OCI-M1 (cell line): ENCODE results near the gene AGMO.
A peak's percentile ranks its signal among the peaks of the same experiment; 100 is the strongest.

Experiments used
- DNase-seq: peaks from one replicate; lab custom pipeline; 2025; lab: John Stamatoyannopoulos, UW

The AGMO gene

GRCh38 chr7:15219758-15220157, 342.1 kb downstream of the AGMO start:
- no peak for DNase-seq

DNA sequence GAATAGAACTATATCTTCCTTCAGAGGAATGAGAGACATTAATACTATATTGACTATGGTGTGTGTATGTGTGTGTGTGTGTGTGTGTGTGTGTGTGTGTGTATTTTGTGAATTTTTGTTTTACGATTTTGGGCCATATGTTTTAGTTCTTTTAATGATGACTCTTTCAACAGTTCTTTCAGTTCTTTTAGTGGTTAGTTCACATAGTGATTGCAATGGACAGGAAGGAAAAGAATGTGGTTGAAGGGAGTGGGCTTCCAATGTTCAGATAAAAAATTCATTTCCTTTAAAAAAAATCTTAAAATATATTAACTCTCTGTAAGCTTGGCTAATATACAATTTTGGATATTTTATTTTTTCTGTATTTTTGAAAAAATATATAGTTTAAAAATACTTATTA, 343.6 kb downstream of the AGMO start:
- peak; percentile 6 for DNase-seq

- DNase-seq, result no peak
Measured at GRCh38 chr7:15215616-15216015, 346.2 kb downstream of the AGMO start.

- no peak for DNase-seq
Measured at GRCh38 chr7:15214976-15215375, 346.8 kb downstream of the AGMO start.

- DNase-seq, result no peak
Measured at GRCh38 chr7:15213093-15213492, 348.7 kb downstream of the AGMO start.

DNA sequence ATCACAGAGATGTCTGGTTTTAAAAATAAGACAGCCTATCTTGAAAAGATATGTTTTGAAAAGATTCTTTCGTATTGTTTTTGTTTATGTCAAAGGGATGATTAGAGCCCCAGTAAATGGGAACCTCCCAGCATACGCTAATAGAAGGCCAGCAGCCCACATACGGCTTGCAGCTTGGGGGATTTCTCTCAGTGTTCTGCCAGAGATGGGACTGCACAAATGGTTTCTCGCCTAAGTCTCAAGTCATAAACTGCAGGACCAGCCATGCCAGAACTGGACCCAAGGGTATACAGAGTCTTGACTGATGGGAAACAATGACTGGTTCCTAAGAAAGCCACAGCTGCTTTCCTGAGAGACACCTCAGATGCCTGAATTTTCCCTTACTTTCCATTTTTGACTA, 352.4 kb downstream of the AGMO start:
- no peak for DNase-seq

DNA sequence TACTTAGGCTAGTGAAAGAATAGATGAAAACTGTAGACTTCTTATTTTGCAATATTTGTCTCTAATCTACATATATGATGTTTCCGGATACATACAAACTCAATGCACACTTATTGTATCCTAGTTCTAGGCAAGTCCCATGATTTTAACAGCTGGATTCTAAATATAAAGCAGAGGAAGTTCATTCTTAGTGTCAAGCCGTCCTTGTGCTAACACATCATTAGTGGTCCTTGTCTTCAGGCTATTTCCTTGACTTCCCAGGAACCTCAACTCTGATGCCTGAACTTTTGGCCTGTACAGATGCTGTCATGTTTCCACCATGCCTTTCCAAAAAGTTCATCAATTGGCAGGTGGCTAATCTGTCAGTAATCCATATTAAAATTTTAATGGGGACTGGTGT, 357.4 kb downstream of the AGMO start:
- no peak for DNase-seq

DNA sequence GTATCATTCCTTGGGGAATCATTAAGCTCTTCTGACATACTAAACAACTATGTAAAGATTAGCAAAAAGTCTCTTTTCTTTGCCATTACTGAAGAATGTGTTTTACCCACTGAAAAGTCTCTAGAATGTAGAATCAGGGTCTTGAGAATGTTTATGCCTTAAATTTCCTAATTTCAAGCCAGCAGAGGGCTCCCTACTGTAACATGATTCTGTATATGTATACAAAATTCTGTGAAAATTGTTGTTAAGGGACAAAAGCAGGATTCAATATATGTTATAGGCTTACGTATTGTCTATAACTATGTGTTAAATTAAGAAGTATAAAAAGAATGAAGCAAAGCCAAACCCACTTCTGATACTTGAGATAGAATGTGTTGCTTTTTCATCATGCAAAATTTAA, 362.3 kb downstream of the AGMO start:
- DNase-seq, result peak; percentile 46

DNA sequence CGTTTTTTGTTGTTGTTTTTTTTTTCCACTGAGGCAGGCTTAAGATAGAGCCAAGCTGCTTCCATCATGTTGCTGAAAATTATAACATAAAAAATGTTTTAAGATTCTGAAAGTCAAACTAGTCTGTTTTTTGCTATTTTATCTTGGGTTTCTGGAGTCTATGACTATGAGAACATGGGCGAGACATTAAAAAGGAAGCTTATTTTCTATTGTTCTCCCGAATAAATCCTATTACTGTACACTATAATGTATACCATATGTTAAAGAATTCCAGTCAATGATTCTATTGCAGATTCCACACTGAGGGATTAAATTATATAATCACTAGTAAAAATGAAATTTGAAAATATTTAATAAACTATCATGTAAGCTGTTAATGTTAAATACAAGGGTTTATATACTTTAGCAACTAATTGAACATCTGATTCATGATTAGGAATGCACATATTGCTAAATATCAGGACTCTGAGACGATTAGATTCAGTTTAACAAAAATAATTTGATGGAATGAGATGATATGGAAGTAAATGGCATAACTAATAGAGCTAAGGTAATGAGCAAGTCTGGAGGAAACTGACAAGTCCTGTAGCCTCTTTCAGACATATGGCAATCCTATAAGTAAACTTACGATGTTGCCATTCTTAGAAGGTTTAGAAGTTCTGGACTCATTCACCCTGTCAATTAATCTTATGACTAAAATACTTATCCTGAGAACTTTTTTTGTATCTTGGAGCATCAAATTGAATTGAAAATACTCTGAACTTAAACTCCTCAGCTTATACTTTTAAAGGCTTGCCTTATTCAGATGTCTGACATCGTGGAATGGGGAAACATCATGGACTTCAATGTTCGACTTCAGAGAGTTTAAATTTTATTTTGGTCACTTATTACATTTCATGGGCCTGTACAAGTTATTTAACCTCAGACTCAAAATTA, 364.5 kb downstream of the AGMO start:
- DNase-seq, result no peak

GRCh38 chr7:15178065-15178464, 383.8 kb downstream of the AGMO start:
- no peak for DNase-seq

DNA sequence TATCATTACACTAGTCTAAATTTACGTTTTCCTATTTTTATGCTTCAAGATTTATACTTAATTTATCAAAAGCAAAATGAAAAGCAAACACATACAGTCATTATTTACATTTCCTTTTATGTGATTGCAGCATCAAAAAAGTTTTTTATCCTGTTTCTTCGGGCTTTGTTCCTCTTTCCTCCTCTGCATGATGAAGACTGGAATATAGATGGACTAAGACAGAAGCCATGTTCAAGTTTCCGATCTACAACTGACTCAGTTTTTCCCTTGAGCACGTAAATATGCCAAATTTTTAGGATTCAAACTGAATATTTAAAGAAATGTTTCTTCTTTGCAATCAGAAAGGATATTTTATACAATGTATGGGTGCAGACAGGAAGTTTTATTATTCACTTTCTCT, 385.7 kb downstream of the AGMO start:
- no peak for DNase-seq

GRCh38 chr7:15175152-15175551, 386.7 kb downstream of the AGMO start:
- peak; percentile 17 for DNase-seq

DNA sequence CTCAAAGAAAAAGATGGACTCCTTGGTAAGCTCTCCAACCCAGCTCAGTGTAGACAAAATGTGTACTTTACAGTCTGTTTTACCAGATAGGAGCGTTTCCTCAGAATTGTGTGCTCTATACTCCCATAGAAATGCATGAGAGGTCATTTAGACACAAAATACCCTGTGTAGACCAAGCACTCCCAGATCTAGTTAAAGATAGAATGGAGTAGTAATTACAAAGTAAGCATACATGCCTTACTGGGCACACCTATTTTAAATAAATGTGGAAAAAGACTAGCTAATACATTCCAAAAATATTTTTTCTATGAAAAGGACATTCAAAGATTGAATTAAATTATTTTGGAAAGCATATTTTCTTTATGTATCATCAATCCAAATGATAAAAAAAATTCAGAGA, 387.3 kb downstream of the AGMO start:
- DNase-seq, result no peak

DNA sequence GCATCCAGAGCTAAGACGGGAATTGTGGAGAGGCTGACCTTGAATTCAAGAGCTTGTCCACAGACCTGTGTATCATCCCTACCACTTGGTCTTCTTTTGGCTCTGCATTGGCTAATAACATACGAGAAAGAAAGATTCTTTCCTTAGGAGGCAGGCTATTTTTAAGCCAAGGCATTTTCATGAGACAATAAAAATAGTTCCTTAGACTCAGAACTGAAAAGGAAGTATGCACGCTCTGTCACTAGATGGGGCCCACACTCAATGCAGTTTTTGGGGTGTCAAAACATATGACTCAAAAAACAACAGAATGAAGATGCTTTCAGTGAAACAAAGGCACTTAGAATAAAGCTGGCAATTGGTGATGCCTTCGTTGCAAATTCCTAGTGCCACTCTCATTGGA, 393.3 kb downstream of the AGMO start:
- no peak for DNase-seq

DNA sequence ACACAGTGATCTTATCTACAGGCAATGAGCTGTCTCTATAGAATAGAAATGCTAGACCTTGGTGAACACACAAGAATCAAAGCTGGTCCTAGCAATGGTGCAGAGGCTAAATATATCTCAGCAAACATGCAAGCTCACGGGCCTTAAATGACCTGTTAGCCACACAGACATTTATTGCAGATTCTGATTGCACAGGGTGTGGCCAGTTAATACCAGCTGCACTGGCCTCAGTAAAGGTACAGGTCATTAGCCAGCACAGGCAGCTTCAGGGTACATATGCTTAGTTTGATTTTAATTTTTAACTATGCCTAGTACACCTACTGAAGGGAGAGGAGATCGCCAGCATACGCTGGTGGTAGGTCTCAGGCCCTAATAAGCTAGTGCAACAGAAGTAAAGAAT, 393.9 kb downstream of the AGMO start:
- DNase-seq, result no peak

DNA sequence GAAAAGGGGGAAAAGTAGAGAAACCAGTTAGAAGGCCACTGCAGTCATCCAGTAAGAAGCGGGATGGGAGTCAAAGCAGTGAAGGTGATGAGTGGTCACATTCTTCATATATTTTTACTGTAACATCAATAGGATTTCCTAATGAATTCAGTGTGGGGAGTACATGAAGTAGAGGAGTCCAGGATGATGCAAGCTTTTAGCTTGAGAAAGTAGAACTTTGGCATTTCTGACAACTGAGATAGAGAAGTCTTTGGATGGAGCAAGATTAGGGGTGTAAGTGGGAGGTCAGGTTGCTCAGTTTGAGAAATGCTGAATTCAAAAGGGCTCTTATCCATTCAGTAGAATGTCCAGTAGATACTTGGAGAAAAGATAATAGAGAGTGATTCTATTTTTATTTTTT, 395.2 kb downstream of the AGMO start:
- DNase-seq, result no peak

GRCh38 chr7:15159261-15159660, 402.6 kb downstream of the AGMO start:
- no peak for DNase-seq

DNA sequence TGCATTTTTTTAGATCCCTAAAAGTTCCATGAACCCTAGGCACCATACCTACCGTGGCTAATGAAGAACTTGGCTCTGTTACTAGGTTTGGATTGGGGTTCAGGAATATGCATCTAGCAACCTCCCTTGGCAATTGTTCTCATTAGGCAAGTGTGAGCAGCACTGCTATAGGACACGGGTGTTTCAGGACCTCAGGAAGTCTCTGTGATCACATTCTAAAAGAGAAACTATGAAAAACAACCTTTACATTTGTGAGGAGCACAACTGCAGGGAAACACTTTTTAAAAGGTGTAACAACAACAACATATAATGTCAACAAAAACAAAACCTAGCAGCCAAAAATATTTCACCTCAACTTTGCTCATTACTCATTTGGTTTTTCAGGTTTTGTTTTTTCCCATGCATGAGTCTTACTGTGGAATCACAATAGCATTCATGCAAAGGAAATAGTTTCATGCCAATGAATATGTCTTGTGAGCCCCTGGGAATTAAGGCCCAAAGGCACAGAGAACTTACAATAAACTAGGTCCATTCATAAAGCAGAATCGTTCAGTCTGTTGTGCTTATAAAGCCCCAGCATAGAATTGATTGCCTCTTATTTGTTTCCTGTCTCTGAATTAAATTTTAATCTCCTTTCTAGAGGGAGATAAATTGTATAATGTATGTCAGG, 403.5 kb downstream of the AGMO start:
- no peak for DNase-seq
